ENCODE results near the gene C3orf52. TPM values are rescaled to one million over a fixed set of nuclear protein-coding genes. Genes with fewer than 3 reads are reported as not detected.

The C3orf52 gene
- total and polyA plus RNA-seq, 9 donors = 4.4 to 8.1 (median 5.7) TPM

DNA sequence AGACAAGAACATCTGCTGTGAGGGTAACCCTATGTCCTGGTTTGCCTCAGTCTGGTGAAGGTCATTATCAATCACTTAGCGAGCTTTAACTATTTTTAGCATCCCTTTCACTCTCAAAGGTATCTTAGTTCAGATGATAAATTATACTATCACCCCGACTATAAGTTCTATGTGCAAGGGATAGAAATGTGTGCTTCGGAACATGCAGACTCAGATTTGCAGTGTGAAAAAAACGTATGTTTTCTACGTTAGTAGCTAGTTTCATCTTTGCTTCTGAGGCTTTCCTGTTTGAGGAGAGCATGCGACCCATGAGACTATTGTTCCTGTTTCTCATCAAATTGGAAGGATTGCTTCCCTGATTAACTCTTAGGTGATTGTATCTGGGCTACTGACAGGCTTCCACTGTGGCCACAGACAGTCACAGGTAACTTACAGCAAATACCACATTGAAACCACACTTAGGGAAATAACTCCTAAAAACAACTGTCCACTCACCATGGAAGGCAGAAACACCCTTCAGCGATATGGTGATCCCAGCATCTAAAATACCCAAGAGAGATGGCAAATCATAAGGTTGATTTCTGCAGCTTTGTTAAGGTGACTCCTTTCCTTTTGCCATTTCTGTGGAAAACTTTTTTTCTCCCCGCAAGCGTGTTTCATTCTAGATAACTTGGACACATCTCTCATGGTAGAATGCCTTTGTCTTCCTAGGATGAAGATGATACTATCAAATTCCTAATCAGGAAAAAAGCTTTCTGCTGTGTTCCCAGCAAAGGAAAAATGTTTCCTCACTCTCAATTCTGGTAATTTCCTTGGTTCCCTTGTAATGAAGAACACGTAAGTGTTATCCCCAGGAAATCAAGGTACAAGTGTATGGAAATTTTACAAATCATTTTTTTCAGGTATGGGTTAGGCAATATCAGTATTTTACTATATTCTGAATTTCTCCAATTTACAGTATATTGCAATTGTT is 41.6 kb downstream of the C3orf52 start:
- Histone ChIP-seq H3K27ac (ENCODE audit: low read length) (no peak overlapping the region), H3K36me3 (ENCODE audit: control insufficient read depth, insufficient read depth, low read length) (no peaks in the 10 kb centered on the region), H3K9me3 (replicated peaks; ENCODE audit: control insufficient read depth, low read depth, low read length) (no peaks in the 10 kb centered on the region), H3K4me3 (ENCODE audit: low read length) (no peak overlapping the region), H3K27me3 (ENCODE audit: control insufficient read depth, insufficient read depth, low read length) (no peaks in the 10 kb centered on the region), H3K4me1 (ENCODE audit: control insufficient read depth, insufficient read depth, low read length) (peaks cover 12% of the 10 kb centered on the region)
- WGBS (ENCODE audit: insufficient coverage) = 12% methylated on average over 3 of the region's 10 CpGs
- peak; percentile 58 for DNase-seq

DNA sequence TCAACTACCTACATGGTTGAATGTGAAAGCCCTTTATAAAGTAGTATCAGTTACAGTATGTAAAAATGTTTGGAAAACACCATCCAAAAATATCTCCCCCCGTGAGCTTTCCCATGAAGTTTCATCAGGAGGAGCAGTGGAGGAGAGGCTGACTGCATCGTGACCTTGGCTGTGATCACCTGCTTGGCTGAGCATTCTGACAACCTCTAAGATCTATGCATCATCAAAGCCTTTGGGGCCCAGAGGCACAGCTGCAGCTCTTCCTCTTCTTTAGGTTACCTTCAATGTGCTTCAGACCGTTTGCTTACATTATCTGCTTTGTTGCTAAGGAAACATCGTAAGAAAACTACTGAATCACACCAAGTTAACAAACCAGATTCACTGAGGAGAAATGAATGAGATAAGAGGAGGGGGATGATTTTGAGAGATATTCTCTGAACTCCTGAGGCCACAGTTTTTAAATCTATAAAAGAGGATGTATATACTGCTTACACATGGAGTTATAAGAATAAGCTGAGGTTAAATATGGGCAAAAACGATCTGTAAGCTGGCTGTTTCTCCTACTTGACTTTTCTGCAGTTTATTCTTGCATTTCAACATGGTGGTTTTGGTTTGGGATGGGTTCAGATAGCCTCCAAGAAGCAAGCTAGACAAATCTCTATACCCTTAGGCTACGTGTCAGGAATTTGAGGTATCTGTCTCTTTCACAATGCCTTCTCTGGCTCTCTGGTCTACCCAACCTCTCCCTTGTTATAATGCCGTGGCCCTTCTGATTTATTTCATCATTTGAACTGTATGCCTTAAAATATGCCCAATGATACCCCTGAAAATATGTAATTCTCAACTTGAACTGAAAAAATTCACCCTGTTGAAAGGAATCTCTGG is 42.9 kb downstream of the C3orf52 start:
- Histone ChIP-seq H3K27ac (ENCODE audit: low read length) (no peak overlapping the region), H3K27me3 (ENCODE audit: control insufficient read depth, insufficient read depth, low read length) (no peaks in the 10 kb centered on the region), H3K36me3 (ENCODE audit: control insufficient read depth, insufficient read depth, low read length) (no peaks in the 10 kb centered on the region), H3K4me3 (ENCODE audit: low read length) (no peak overlapping the region), H3K9me3 (replicated peaks; ENCODE audit: control insufficient read depth, low read depth, low read length) (no peaks in the 10 kb centered on the region), H3K4me1 (ENCODE audit: control insufficient read depth, insufficient read depth, low read length) (peaks cover 16% of the 10 kb centered on the region)
- peak; percentile 80 for DNase-seq
- 25% methylated on average over 1 of the region's 7 CpGs for WGBS (ENCODE audit: insufficient coverage)

DNA sequence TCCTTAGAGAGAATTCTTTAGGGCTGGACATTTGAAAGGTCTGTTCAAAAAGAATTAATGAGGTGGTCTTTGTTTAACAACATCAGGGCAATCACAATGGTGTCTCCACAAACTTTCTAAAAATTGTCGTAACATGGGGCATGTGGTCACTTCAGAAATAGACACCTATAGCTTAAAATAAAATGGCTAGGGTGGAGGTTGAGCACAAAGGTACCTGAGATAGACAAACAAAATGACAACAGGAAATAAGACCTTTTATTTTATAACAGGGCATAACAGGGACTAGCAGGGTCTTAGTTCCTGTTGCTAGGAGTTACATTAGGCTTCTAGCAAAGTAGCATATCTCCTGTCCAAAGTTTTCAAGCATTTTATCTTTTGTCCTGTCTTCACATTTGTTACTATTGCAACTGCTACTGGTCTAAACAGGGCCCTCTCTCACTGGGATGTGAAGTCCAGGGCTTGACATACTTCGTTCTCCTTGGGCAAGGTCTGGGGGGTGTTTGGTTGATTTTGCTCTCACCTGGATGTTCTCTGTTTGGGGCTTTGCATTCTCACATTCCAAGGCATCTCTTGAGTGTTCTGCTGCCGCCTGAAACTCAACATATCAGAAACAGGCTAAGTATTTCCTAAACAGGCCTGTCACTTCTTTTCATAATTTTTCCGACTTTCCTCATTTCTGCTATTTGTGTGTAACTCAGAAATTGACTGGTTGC is 43.9 kb downstream of the C3orf52 start:
- Histone ChIP-seq H3K4me3 (ENCODE audit: low read length) (no peak overlapping the region), H3K27me3 (ENCODE audit: control insufficient read depth, insufficient read depth, low read length) (no peaks in the 10 kb centered on the region), H3K27ac (ENCODE audit: low read length) (no peak overlapping the region), H3K36me3 (ENCODE audit: control insufficient read depth, insufficient read depth, low read length) (no peaks in the 10 kb centered on the region), H3K4me1 (ENCODE audit: control insufficient read depth, insufficient read depth, low read length) (peaks cover 16% of the 10 kb centered on the region), H3K9me3 (replicated peaks; ENCODE audit: control insufficient read depth, low read depth, low read length) (no peaks in the 10 kb centered on the region)
- 83% methylated on average over 1 of the region's 4 CpGs for WGBS (ENCODE audit: insufficient coverage)
- DNase-seq = no peak

DNA sequence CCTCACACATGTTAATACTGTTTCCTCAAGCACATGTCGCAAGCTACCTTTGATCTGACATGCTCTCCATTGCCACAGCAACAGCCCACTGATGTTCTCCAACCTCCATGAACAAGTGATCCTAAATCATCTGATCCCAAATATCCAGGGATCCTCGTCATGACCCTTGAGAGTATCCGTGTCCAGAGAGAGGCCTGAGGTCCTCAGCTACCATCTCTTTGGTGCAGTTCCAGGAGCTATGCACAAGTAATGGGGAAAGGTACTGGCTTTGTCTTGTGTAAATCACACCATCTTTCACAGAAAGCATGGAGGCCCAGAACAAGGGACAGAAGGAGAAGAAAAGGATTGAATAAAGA is 44.4 kb downstream of the C3orf52 start:
- no peaks in the 10 kb centered on the region for H3K9me3 ChIP-seq (replicated peaks; ENCODE audit: control insufficient read depth, low read depth, low read length)
- WGBS (ENCODE audit: insufficient coverage) = 100% methylated on average over 1 of the region's 3 CpGs
- peaks cover 12% of the 10 kb centered on the region for H3K4me1 ChIP-seq (ENCODE audit: control insufficient read depth, insufficient read depth, low read length)
- H3K27ac ChIP-seq (ENCODE audit: low read length) = no peak overlapping the region
- no peaks in the 10 kb centered on the region for H3K27me3 ChIP-seq (ENCODE audit: control insufficient read depth, insufficient read depth, low read length)
- no peak for DNase-seq
- no peak overlapping the region for H3K4me3 ChIP-seq (ENCODE audit: low read length)
- no peaks in the 10 kb centered on the region for H3K36me3 ChIP-seq (ENCODE audit: control insufficient read depth, insufficient read depth, low read length)

GRCh38 chr3:112131111-112131510 is 44.9 kb downstream of the C3orf52 start:
- H3K36me3 ChIP-seq (ENCODE audit: control insufficient read depth, insufficient read depth, low read length) = no peaks in the 10 kb centered on the region
- no peak overlapping the region for H3K4me3 ChIP-seq (ENCODE audit: low read length)
- no CpG with 5 or more reads among the region's 3 CpGs for WGBS (ENCODE audit: insufficient coverage)
- no peak for DNase-seq
- no peak overlapping the region for H3K27ac ChIP-seq (ENCODE audit: low read length)
- H3K27me3 ChIP-seq (ENCODE audit: control insufficient read depth, insufficient read depth, low read length) = no peaks in the 10 kb centered on the region
- no peaks in the 10 kb centered on the region for H3K9me3 ChIP-seq (replicated peaks; ENCODE audit: control insufficient read depth, low read depth, low read length)
- H3K4me1 ChIP-seq (ENCODE audit: control insufficient read depth, insufficient read depth, low read length) = peaks cover 12% of the 10 kb centered on the region

- peaks cover 11% of the 10 kb centered on the region for H3K4me1 ChIP-seq (ENCODE audit: control insufficient read depth, insufficient read depth, low read length)
- 90% methylated on average over 1 of the region's 3 CpGs for WGBS (ENCODE audit: insufficient coverage)
- no peak for DNase-seq
- H3K27me3 ChIP-seq (ENCODE audit: control insufficient read depth, insufficient read depth, low read length) = no peaks in the 10 kb centered on the region
- no peaks in the 10 kb centered on the region for H3K36me3 ChIP-seq (ENCODE audit: control insufficient read depth, insufficient read depth, low read length)
- H3K27ac ChIP-seq (ENCODE audit: low read length) = no peak overlapping the region
- H3K4me3 ChIP-seq (ENCODE audit: low read length) = no peak overlapping the region
- H3K9me3 ChIP-seq (replicated peaks; ENCODE audit: control insufficient read depth, low read depth, low read length) = no peaks in the 10 kb centered on the region
Measured at GRCh38 chr3:112132088-112132487, 45.9 kb downstream of the C3orf52 start.

DNA sequence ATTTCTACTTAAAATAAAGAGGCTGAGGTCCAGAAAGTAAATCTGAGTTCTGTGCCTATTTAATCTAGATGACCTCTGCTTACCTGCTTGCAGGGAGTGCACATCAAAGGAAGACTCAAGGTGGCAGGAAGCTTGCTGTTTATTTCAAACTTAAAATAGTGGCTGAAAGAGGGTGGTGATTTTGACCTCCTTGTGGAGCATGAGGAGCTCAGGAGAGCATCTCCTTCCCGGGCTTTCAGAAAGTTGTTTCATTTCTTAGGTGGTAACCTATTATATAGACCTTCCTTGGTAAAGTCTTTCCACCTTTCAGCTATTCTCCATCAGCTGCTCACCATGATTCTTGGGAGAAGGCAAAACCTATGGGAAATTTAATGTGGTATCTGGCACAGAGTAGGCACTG is 46.4 kb downstream of the C3orf52 start:
- H3K4me1 ChIP-seq (ENCODE audit: control insufficient read depth, insufficient read depth, low read length) = peaks cover 11% of the 10 kb centered on the region
- no CpG with 5 or more reads among the region's 1 CpG for WGBS (ENCODE audit: insufficient coverage)

GRCh38 chr3:112132975-112133448 is 46.8 kb downstream of the C3orf52 start, which contains the start of gene GCSAM:
GCSAM (minus strand) TSS chr3:112133248; CDS start chr3:112133120, 128 bp downstream.
- DNase-seq = peak; percentile 74
- no peak within 1 kb of the TSS for H3K27ac ChIP-seq (ENCODE audit: low read length)
- H3K27me3 ChIP-seq (ENCODE audit: control insufficient read depth, insufficient read depth, low read length) = no peaks in the 10 kb centered on the region
- no peaks in the 10 kb centered on the region for H3K36me3 ChIP-seq (ENCODE audit: control insufficient read depth, insufficient read depth, low read length)
- no peaks in the 10 kb centered on the region for H3K9me3 ChIP-seq (replicated peaks; ENCODE audit: control insufficient read depth, low read depth, low read length)
- peaks cover 8% of the 10 kb centered on the region for H3K4me1 ChIP-seq (ENCODE audit: control insufficient read depth, insufficient read depth, low read length)
- H3K4me3 ChIP-seq (ENCODE audit: low read length) = no peak within 1 kb of the TSS
- WGBS (ENCODE audit: insufficient coverage) = 71% methylated on average over 1 of the region's 5 CpGs

More for the DNA sequence above, 46.4 kb downstream of the C3orf52 start:
- H3K9me3 ChIP-seq (replicated peaks; ENCODE audit: control insufficient read depth, low read depth, low read length) = no peaks in the 10 kb centered on the region
- H3K36me3 ChIP-seq (ENCODE audit: control insufficient read depth, insufficient read depth, low read length) = no peaks in the 10 kb centered on the region
- no peaks in the 10 kb centered on the region for H3K27me3 ChIP-seq (ENCODE audit: control insufficient read depth, insufficient read depth, low read length)
- no peak overlapping the region for H3K4me3 ChIP-seq (ENCODE audit: low read length)
- no peak for DNase-seq
- H3K27ac ChIP-seq (ENCODE audit: low read length) = no peak overlapping the region

DNA sequence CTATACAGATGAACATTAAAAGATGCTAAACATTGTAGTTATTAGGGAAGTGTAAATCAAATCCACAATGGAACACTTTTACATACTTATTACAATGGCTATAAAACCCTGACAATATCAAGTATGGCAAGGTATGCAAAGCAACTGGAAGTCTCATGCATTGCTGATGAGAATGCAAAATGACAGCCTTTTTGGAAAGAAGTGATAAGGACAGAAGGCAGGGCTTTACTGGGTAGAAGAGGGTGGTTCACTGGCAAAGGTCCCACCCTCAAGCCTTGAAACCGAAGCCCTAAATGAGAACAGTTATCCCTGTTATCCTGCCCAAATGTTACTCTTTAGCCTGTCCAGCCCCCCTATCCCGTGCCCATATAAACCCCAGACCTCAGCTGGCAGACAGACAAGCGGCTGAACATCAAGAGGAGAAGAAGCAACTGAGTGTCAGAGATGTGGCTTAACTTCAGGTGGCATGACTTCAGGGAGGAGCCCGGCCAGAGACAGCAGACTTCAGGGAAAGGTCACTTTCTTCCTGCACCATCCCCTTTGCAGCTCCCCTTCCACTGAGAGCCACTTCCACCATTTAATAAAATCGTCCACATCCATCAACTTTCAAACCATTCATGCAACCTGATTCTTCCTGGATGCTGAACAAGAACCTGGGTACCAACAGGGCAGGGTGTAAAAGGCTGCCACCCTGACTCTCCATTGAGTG is 47.6 kb downstream of the C3orf52 start:
- Histone ChIP-seq H3K27ac (ENCODE audit: low read length) (no peak overlapping the region), H3K27me3 (ENCODE audit: control insufficient read depth, insufficient read depth, low read length) (no peaks in the 10 kb centered on the region), H3K4me1 (ENCODE audit: control insufficient read depth, insufficient read depth, low read length) (peaks cover 8% of the 10 kb centered on the region), H3K9me3 (replicated peaks; ENCODE audit: control insufficient read depth, low read depth, low read length) (no peaks in the 10 kb centered on the region), H3K36me3 (ENCODE audit: control insufficient read depth, insufficient read depth, low read length) (no peaks in the 10 kb centered on the region), H3K4me3 (ENCODE audit: low read length) (no peak overlapping the region)
- WGBS (ENCODE audit: insufficient coverage) = 43% methylated on average over 1 of the region's 5 CpGs
- no peak for DNase-seq
